ENCODE measurements around the gene GPLD1.

GPLD1 gene

GRCh38 chr6:24403501-24403824 lies 85.9 kb downstream of the GPLD1 start:
- peak overlapping the region; percentile 73 for H3K14ac ChIP-seq (ENCODE audit: low read length)
- no peak overlapping the region for H4K8ac ChIP-seq (ENCODE audit: low read depth, low read length)
- no peak overlapping the region for H3K27ac ChIP-seq (replicated peaks; ENCODE audit: low read length)
- peak overlapping the region; percentile 96 for H3K9ac ChIP-seq (ENCODE audit: low read depth, low read length, poor library complexity)
- peaks cover 6% of the 10 kb centered on the region for H3K79me1 ChIP-seq (ENCODE audit: low read depth, low read length)
- no peak overlapping the region for H4K91ac ChIP-seq (ENCODE audit: low read depth, low read length, poor library complexity)
- H3K23ac ChIP-seq (ENCODE audit: low read depth, low read length, poor library complexity) = no peak overlapping the region
- WGBS, 2 donors (ENCODE audit: extremely low coverage in 2 of 2, insufficient read length in 2 of 2, insufficient replicate concordance in 1 of 2) = no CpG with 5 or more reads among the region's 12 CpGs
- no peaks in the 10 kb centered on the region for H3K9me3 ChIP-seq (replicated peaks in 1 of 2; ENCODE audit: control insufficient read depth in 2 of 2, insufficient read depth in 1 of 2, low read depth in 1 of 2, low read length in 2 of 2)
- H2BK12ac ChIP-seq (ENCODE audit: low read length) = no peak overlapping the region
- H3K4me2 ChIP-seq (ENCODE audit: insufficient read depth, low read length, poor library complexity, severe bottlenecking) = peak overlapping the region; percentile 71
- H3K36me3 ChIP-seq (replicated peaks in 1 of 2; ENCODE audit: control insufficient read depth in 2 of 2, insufficient read depth in 2 of 2, low read length in 2 of 2) = peaks cover 3 to 36% of the 10 kb centered on the region in 2 donors
- peak overlapping the region; percentile 95 for H2AFZ ChIP-seq (ENCODE audit: low read length)
- no peak for DNase-seq (ENCODE audit: low spot score)
- no peak overlapping the region for H3K18ac ChIP-seq (ENCODE audit: low read length)
- H2BK120ac ChIP-seq (ENCODE audit: low read depth, low read length) = no peak overlapping the region
- no peak overlapping the region for H3K4ac ChIP-seq (ENCODE audit: low read length)
- no peak overlapping the region for H2BK5ac ChIP-seq (ENCODE audit: low read length)
- no peaks in the 10 kb centered on the region for H3K27me3 ChIP-seq (ENCODE audit: control insufficient read depth in 3 of 3, insufficient read depth in 3 of 3, low read depth in 1 of 3, low read length in 3 of 3)
- H3K4me1 ChIP-seq (ENCODE audit: control insufficient read depth in 2 of 2, insufficient read depth in 1 of 2, low read depth in 1 of 2, low read length in 2 of 2) = peaks cover 0 to 6% of the 10 kb centered on the region in 2 donors
- peak overlapping the region; percentile 86 to 95 for H3K4me3 ChIP-seq (ENCODE audit: low read length in 2 of 2)
- H2AK5ac ChIP-seq (ENCODE audit: low read depth, low read length) = no peak overlapping the region
- no peak overlapping the region for H2BK15ac ChIP-seq (ENCODE audit: low read length)

- peak within 1 kb of the TSS; percentile 95 for H3K23ac ChIP-seq (ENCODE audit: low read depth, low read length, poor library complexity)
- H3K9ac ChIP-seq (ENCODE audit: low read depth, low read length, poor library complexity) = peak within 1 kb of the TSS; percentile 96
- no peak within 1 kb of the TSS for H3K4ac ChIP-seq (ENCODE audit: low read length)
- no CpG with 5 or more reads among the region's 63 CpGs for WGBS, 2 donors (ENCODE audit: extremely low coverage in 2 of 2, insufficient read length in 2 of 2, insufficient replicate concordance in 1 of 2)
- peaks cover 3 to 30% of the 10 kb centered on the region in 2 donors for H3K36me3 ChIP-seq (replicated peaks in 1 of 2; ENCODE audit: control insufficient read depth in 2 of 2, insufficient read depth in 2 of 2, low read length in 2 of 2)
- no peak within 1 kb of the TSS for H4K91ac ChIP-seq (ENCODE audit: low read depth, low read length, poor library complexity)
- H2BK5ac ChIP-seq (ENCODE audit: low read length) = no peak within 1 kb of the TSS
- no peak within 1 kb of the TSS for H4K8ac ChIP-seq (ENCODE audit: low read depth, low read length)
- H2AFZ ChIP-seq (ENCODE audit: low read length) = peak within 1 kb of the TSS; percentile 95
- H3K27ac ChIP-seq (replicated peaks; ENCODE audit: low read length) = no peak within 1 kb of the TSS
- peak within 1 kb of the TSS; percentile 73 for H3K14ac ChIP-seq (ENCODE audit: low read length)
- peak within 1 kb of the TSS; percentile 71 for H3K4me2 ChIP-seq (ENCODE audit: insufficient read depth, low read length, poor library complexity, severe bottlenecking)
- H3K79me1 ChIP-seq (ENCODE audit: low read depth, low read length) = peaks cover 6% of the 10 kb centered on the region
- no peaks in the 10 kb centered on the region for H3K9me3 ChIP-seq (replicated peaks in 1 of 2; ENCODE audit: control insufficient read depth in 2 of 2, insufficient read depth in 1 of 2, low read depth in 1 of 2, low read length in 2 of 2)
- H2BK12ac ChIP-seq (ENCODE audit: low read length) = no peak within 1 kb of the TSS
- H2BK120ac ChIP-seq (ENCODE audit: low read depth, low read length) = no peak within 1 kb of the TSS
- H2BK15ac ChIP-seq (ENCODE audit: low read length) = no peak within 1 kb of the TSS
- H3K4me1 ChIP-seq (ENCODE audit: control insufficient read depth in 2 of 2, insufficient read depth in 1 of 2, low read depth in 1 of 2, low read length in 2 of 2) = peaks cover 0 to 6% of the 10 kb centered on the region in 2 donors
- H3K27me3 ChIP-seq (ENCODE audit: control insufficient read depth in 3 of 3, insufficient read depth in 3 of 3, low read depth in 1 of 3, low read length in 3 of 3) = no peaks in the 10 kb centered on the region
- H3K4me3 ChIP-seq (ENCODE audit: low read length in 2 of 2) = peak within 1 kb of the TSS; percentile 86 to 95
- peak within 1 kb of the TSS; percentile 97 for H3K18ac ChIP-seq (ENCODE audit: low read length)
- peak; percentile 41 for DNase-seq (ENCODE audit: low spot score)
- H2AK5ac ChIP-seq (ENCODE audit: low read depth, low read length) = no peak within 1 kb of the TSS
These were observed 86.5 kb downstream of the GPLD1 start, which contains the start of gene MRS2 for GRCh38 chr6:24402697-24403500. Gene MRS2 (plus strand): TSS chr6:24402936. CDS start chr6:24403047, 111 bp downstream.

- no peak for DNase-seq (ENCODE audit: low spot score)
- no peak overlapping the region for H2BK5ac ChIP-seq (ENCODE audit: low read length)
- no CpG with 5 or more reads among the region's 4 CpGs for WGBS, 2 donors (ENCODE audit: extremely low coverage in 2 of 2, insufficient read length in 2 of 2, insufficient replicate concordance in 1 of 2)
- H3K4me3 ChIP-seq (ENCODE audit: low read length in 2 of 2) = no peak overlapping the region
- no peak overlapping the region for H3K9ac ChIP-seq (ENCODE audit: low read depth, low read length, poor library complexity)
- H3K79me1 ChIP-seq (ENCODE audit: low read depth, low read length) = peaks cover 6% of the 10 kb centered on the region
- no peak overlapping the region for H3K14ac ChIP-seq (ENCODE audit: low read length)
- no peak overlapping the region for H3K18ac ChIP-seq (ENCODE audit: low read length)
- no peak overlapping the region for H3K4ac ChIP-seq (ENCODE audit: low read length)
- no peak overlapping the region for H2BK12ac ChIP-seq (ENCODE audit: low read length)
- no peak overlapping the region for H2AK5ac ChIP-seq (ENCODE audit: low read depth, low read length)
- H3K27me3 ChIP-seq (ENCODE audit: control insufficient read depth in 3 of 3, insufficient read depth in 3 of 3, low read depth in 1 of 3, low read length in 3 of 3) = peaks cover 0 to 2% (median 0%) of the 10 kb centered on the region in 3 experiments
- H4K91ac ChIP-seq (ENCODE audit: low read depth, low read length, poor library complexity) = no peak overlapping the region
- peaks cover 0 to 6% of the 10 kb centered on the region in 2 donors for H3K4me1 ChIP-seq (ENCODE audit: control insufficient read depth in 2 of 2, insufficient read depth in 1 of 2, low read depth in 1 of 2, low read length in 2 of 2)
- no peak overlapping the region for H3K4me2 ChIP-seq (ENCODE audit: insufficient read depth, low read length, poor library complexity, severe bottlenecking)
- no peak overlapping the region for H2BK120ac ChIP-seq (ENCODE audit: low read depth, low read length)
- no peak overlapping the region for H2BK15ac ChIP-seq (ENCODE audit: low read length)
- no peak overlapping the region for H3K27ac ChIP-seq (replicated peaks; ENCODE audit: low read length)
- peak overlapping the region; percentile 95 for H2AFZ ChIP-seq (ENCODE audit: low read length)
- no peak overlapping the region for H3K23ac ChIP-seq (ENCODE audit: low read depth, low read length, poor library complexity)
- H3K9me3 ChIP-seq (replicated peaks in 1 of 2; ENCODE audit: control insufficient read depth in 2 of 2, insufficient read depth in 1 of 2, low read depth in 1 of 2, low read length in 2 of 2) = peaks cover 4 to 9% of the 10 kb centered on the region in 2 donors
- no peak overlapping the region for H4K8ac ChIP-seq (ENCODE audit: low read depth, low read length)
- peaks cover 0 to 16% of the 10 kb centered on the region in 2 donors for H3K36me3 ChIP-seq (replicated peaks in 1 of 2; ENCODE audit: control insufficient read depth in 2 of 2, insufficient read depth in 2 of 2, low read length in 2 of 2)
These were observed 87.9 kb downstream of the GPLD1 start for GRCh38 chr6:24401458-24401857.

Measured in neuronal stem cell (in vitro differentiated cells).